Fibroblast of pulmonary artery (primary cell): ENCODE data around the gene CABP4.
"Not testable (repeated sequence)": the region's sequence is repeated elsewhere in the genome, so short reads cannot be mapped to it uniquely, and the experiment has no call there.

ENCODE experiments used
- DNase-seq: peaks from one replicate; pipeline ENCODE4 v3.0.0-alpha.2; 2010; ENCODE audit warnings: low read depth
- H3K4me3 ChIP-seq: replicated peaks from 2 replicates; pipeline ENCODE4 v1.5.1; 2011; ENCODE audit warnings: low read depth, mild to moderate bottlenecking, control low read depth, low read length, moderate library complexity
- CTCF ChIP-seq: IDR thresholded peaks from 2 replicates; pipeline ENCODE4 v1.5.1; 2011; ENCODE audit warnings: mild to moderate bottlenecking, control low read depth, low read length, inconsistent platforms; ENCODE audit errors: missing control alignments

CABP4 gene

GRCh38 chr11:67463186-67463585, 8.0 kb downstream of the CABP4 start:
- TF ChIP-seq CTCF, result no peak
- H3K4me3 ChIP-seq, result no peak overlapping the region
- no peak for DNase-seq

GRCh38 chr11:67463680-67464410, 8.7 kb downstream of the CABP4 start:
- no peak for TF ChIP-seq CTCF
- no peak overlapping the region for H3K4me3 ChIP-seq
- DNase-seq, result no peak

GRCh38 chr11:67464411-67465188, 9.4 kb downstream of the CABP4 start:
- TF ChIP-seq CTCF, result no peak
- peak; percentile 44 for DNase-seq
- H3K4me3 ChIP-seq, result peak overlapping the region; percentile 52

- TF ChIP-seq CTCF, result no peak
- peak overlapping the region; percentile 52 for H3K4me3 ChIP-seq
- no peak for DNase-seq
Measured at GRCh38 chr11:67465189-67465510, 10.0 kb downstream of the CABP4 start.

GRCh38 chr11:67465530-67465929, 10.4 kb downstream of the CABP4 start:
- H3K4me3 ChIP-seq, result not testable (repeated sequence)
- DNase-seq, result peak; percentile 25

GRCh38 chr11:67466367-67466766, 11.2 kb downstream of the CABP4 start:
- no peak for DNase-seq
- no peak overlapping the region for H3K4me3 ChIP-seq
- TF ChIP-seq CTCF, result no peak

GRCh38 chr11:67466962-67467771, 12.0 kb downstream of the CABP4 start:
- no peak overlapping the region for H3K4me3 ChIP-seq
- no peak for DNase-seq
- TF ChIP-seq CTCF, result no peak
